IMR-90 (cell line): ENCODE results near the gene CDC14A. TPM values are rescaled to one million over a fixed set of nuclear protein-coding genes. Genes with fewer than 3 reads are reported as not detected.

ENCODE experiments used
- ATAC-seq: fragments of 200-7000 bp; cut with Tn5 transposase; 2 replicates; pipeline ENCODE4 v1.9.1; 2020; ENCODE audit warnings: low read depth, mild to moderate bottlenecking, moderate library complexity
- BruUV-seq: library from RNA; stranded (reverse); fragments of 400-500 nt; replicated peaks from 2 replicates; lab custom pipeline; 2021; lab: Mats Ljungman, UMichigan
- CTCF ChIA-PET: fragments of 300-600 bp; formaldehyde crosslinking; extraction: SDS; loops from one replicate; lab custom pipeline; 2021; ENCODE audit warnings: antibody characterized with exemption; lab: Yijun Ruan, JAX
- POLR2A ChIA-PET: fragments of 300-600 bp; sonication (Branson Sonifier 250); formaldehyde crosslinking; loops from one replicate; lab custom pipeline; 2022; ENCODE audit warnings: antibody characterized with exemption; ENCODE audit not compliant: unreplicated experiment; lab: Charles Lee
- DNase-seq: peaks from one replicate; pipeline ENCODE4 v3.0.0; 2013
- H2AFZ ChIP-seq: replicated peaks from 2 replicates; pipeline ENCODE3; 2013; ENCODE audit warnings: low read length, mild to moderate bottlenecking; ENCODE audit not compliant: poor library complexity
- H2AK5ac ChIP-seq: 2 replicates; pipeline ENCODE4 v1.6.1; 2013; ENCODE audit warnings: low read depth, low read length, inconsistent platforms
- H2AK9ac ChIP-seq: replicated peaks from 2 replicates; pipeline ENCODE3; 2013; ENCODE audit warnings: mild to moderate bottlenecking, low read depth, low read length, moderate library complexity; ENCODE audit not compliant: poor library complexity
- H2BK120ac ChIP-seq: 2 replicates; pipeline ENCODE4 v1.6.1; 2013; ENCODE audit warnings: low read depth, low read length, inconsistent platforms
- H2BK15ac ChIP-seq: 3 replicates; pipeline ENCODE4 v1.6.1; 2013; ENCODE audit warnings: low read depth, low read length, inconsistent platforms
- H2BK20ac ChIP-seq: 2 replicates; pipeline ENCODE4 v1.6.1; 2013; ENCODE audit warnings: low read depth, mild to moderate bottlenecking, inconsistent platforms, low read length, moderate library complexity
- H2BK5ac ChIP-seq: 2 replicates; pipeline ENCODE4 v1.6.1; 2013; ENCODE audit warnings: mild to moderate bottlenecking, low read depth, low read length, inconsistent platforms; ENCODE audit not compliant: poor library complexity, severe bottlenecking
- H3K14ac ChIP-seq: replicated peaks from 2 replicates; pipeline ENCODE4 v1.6.1; 2013; ENCODE audit warnings: low read depth, low read length, inconsistent platforms
- H3K18ac ChIP-seq: 2 replicates; pipeline ENCODE4 v1.6.1; 2013; ENCODE audit warnings: low read depth, low read length, control low read depth
- H3K23ac ChIP-seq: 2 replicates; pipeline ENCODE4 v1.6.1; 2013; ENCODE audit warnings: low read depth, low read length, inconsistent platforms
- H3K27ac ChIP-seq: 2 replicates; pipeline ENCODE4 v1.5.1; 2013; ENCODE audit warnings: mild to moderate bottlenecking, control low read depth, low read length; ENCODE audit not compliant: insufficient read depth
- H3K27me3 ChIP-seq: 2 replicates; pipeline ENCODE4 v1.6.1; 2013; ENCODE audit warnings: low read length; ENCODE audit not compliant: control insufficient read depth, insufficient read depth
- H3K36me3 ChIP-seq: 2 replicates; pipeline ENCODE4 v1.6.1; 2013; ENCODE audit warnings: low read length, mixed read lengths; ENCODE audit not compliant: control insufficient read depth, insufficient read depth
- H3K4ac ChIP-seq: 2 replicates; pipeline ENCODE4 v1.6.1; 2013; ENCODE audit warnings: low read depth, low read length, inconsistent platforms
- H3K4me1 ChIP-seq: 2 replicates; pipeline ENCODE4 v1.6.1; 2013; ENCODE audit warnings: low read length, mixed read lengths; ENCODE audit not compliant: control insufficient read depth, insufficient read depth
- H3K4me2 ChIP-seq: 2 replicates; pipeline ENCODE4 v1.6.1; 2013; ENCODE audit warnings: low read depth, mild to moderate bottlenecking, control low read depth, low read length, moderate library complexity
- H3K4me3 ChIP-seq: 2 replicates; pipeline ENCODE4 v1.5.1; 2013; ENCODE audit warnings: low read depth, mild to moderate bottlenecking, control low read depth, low read length, moderate library complexity; ENCODE audit not compliant: insufficient read depth
- H3K56ac ChIP-seq: 2 replicates; pipeline ENCODE4 v1.6.1; 2013; ENCODE audit warnings: low read length, inconsistent platforms; ENCODE audit not compliant: insufficient read depth; ENCODE audit errors: extremely low read depth
- H3K79me1 ChIP-seq, 2 experiments: 2 replicates each; pipeline ENCODE4 v1.6.1; 2013; ENCODE audit warnings: low read length in 2 of 2, inconsistent platforms in 1 of 2, low read depth in 1 of 2
- H3K9ac ChIP-seq: 2 replicates; pipeline ENCODE4 v1.6.1; 2013; ENCODE audit warnings: low read depth, low read length, control low read depth
- H3K9me1 ChIP-seq: 2 replicates; pipeline ENCODE4 v1.6.1; 2013; ENCODE audit warnings: low read length, inconsistent platforms; ENCODE audit not compliant: insufficient read depth
- H3K9me3 ChIP-seq: 2 replicates; pipeline ENCODE4 v1.6.1; 2013; ENCODE audit warnings: low read length; ENCODE audit not compliant: control insufficient read depth, insufficient read depth
- H4K20me1 ChIP-seq: 2 replicates; pipeline ENCODE4 v1.6.1; 2013; ENCODE audit warnings: low read length, inconsistent platforms; ENCODE audit not compliant: insufficient read depth
- H4K5ac ChIP-seq: 2 replicates; pipeline ENCODE4 v1.6.1; 2013; ENCODE audit warnings: mild to moderate bottlenecking, low read depth, low read length, control low read depth
- H4K8ac ChIP-seq, 2 experiments: 2 replicates each; pipeline ENCODE4 v1.6.1; 2013; ENCODE audit warnings: low read depth in 2 of 2, low read length in 2 of 2, control low read depth in 1 of 2, inconsistent platforms in 1 of 2
- H4K91ac ChIP-seq: 2 replicates; pipeline ENCODE4 v1.6.1; 2013; ENCODE audit warnings: low read depth, low read length, inconsistent platforms; ENCODE audit not compliant: insufficient read depth
- BHLHE40 ChIP-seq: fragments of 150-350 bp; IDR thresholded peaks from 2 replicates; pipeline ENCODE4 v1.6.1; 2016; ENCODE audit warnings: mild to moderate bottlenecking, low read depth, low read length
- CEBPB ChIP-seq: IDR thresholded peaks from 2 replicates; pipeline ENCODE4 v1.6.1; 2012; ENCODE audit warnings: low read depth, low read length, improper control_type of control experiment
- CHD1 ChIP-seq: IDR thresholded peaks from 2 replicates; pipeline ENCODE4 v1.6.1; 2012; ENCODE audit warnings: low read depth, low read length, improper control_type of control experiment
- FOS ChIP-seq: fragments of 150-350 bp; IDR thresholded peaks from 2 replicates; pipeline ENCODE4 v1.6.1; 2016; ENCODE audit warnings: low read depth, low read length
- MAFK ChIP-seq: IDR thresholded peaks from 2 replicates; pipeline ENCODE4 v1.6.1; 2012; ENCODE audit warnings: low read depth, low read length, improper control_type of control experiment
- MAZ ChIP-seq: IDR thresholded peaks from 2 replicates; pipeline ENCODE4 v1.6.1; 2012; ENCODE audit warnings: low read depth, mild to moderate bottlenecking, low read length, improper control_type of control experiment, moderate library complexity, borderline replicate concordance
- NFE2L2 ChIP-seq: fragments of 150-350 bp; IDR thresholded peaks from 2 replicates; pipeline ENCODE4 v1.6.1; 2016; ENCODE audit warnings: low read depth, mild to moderate bottlenecking, low read length
- POLR2A ChIP-seq: IDR thresholded peaks from 2 replicates; pipeline ENCODE4 v1.6.1; 2012; ENCODE audit warnings: mild to moderate bottlenecking, low read depth, low read length
- RCOR1 ChIP-seq: IDR thresholded peaks from 2 replicates; pipeline ENCODE4 v1.6.1; 2012; ENCODE audit warnings: mild to moderate bottlenecking, low read length, improper control_type of control experiment; ENCODE audit not compliant: insufficient replicate concordance
- RFX5 ChIP-seq: IDR thresholded peaks from 2 replicates; pipeline ENCODE4 v1.8.0; 2012; ENCODE audit warnings: low read depth, mild to moderate bottlenecking, low read length, moderate library complexity
- SMC3 ChIP-seq: fragments of 150-350 bp; IDR thresholded peaks from 2 replicates; pipeline ENCODE4 v1.6.1; 2016; ENCODE audit warnings: low read depth, mild to moderate bottlenecking, antibody characterized with exemption, low read length, moderate library complexity
- USF2 ChIP-seq: fragments of 150-350 bp; IDR thresholded peaks from 2 replicates; pipeline ENCODE4 v1.6.1; 2017; ENCODE audit warnings: mild to moderate bottlenecking, antibody characterized with exemption, low read length, low read depth
- dilution Hi-C: fragments of 300-500 bp; cut with HindIII; formaldehyde crosslinking; loops from one replicate; pipeline ENCODE4 v1.14.3; 2018; ENCODE audit warnings: low sequenced_read_pairs; ENCODE audit not compliant: unreplicated experiment
- in situ Hi-C: fragments of 300-500 bp; cut with MboI; formaldehyde crosslinking; loops from 3 replicates; pipeline ENCODE4 v1.14.3; 2019; ENCODE audit warnings: low sequenced_read_pairs, inconsistent platforms, mixed read lengths
- intact Hi-C: fragments of 100-400 bp; cut with micrococcal nuclease; formaldehyde crosslinking; loops from 2 replicates; pipeline ENCODE4 v1.10.0; 2022
- polyA plus RNA-seq, 3 experiments: library from polyadenylated mRNA; depleted of rRNA; stranded (reverse); fragments of >200 nt; gene quantifications; 2 replicates each; pipeline ENCODE4 v1.2.3, GENCODE V29; 2012; ENCODE audit warnings: low replicate concordance in 1 of 3
- total RNA-seq: library from RNA; depleted of rRNA; stranded (reverse); fragments of >200 nt; gene quantifications from 2 replicates; pipeline ENCODE4 v1.2.3, GENCODE V29; 2012
- TF ChIP-seq, protein P1 (sequence below): conservative IDR thresholded peaks from 2 replicates; pipeline ENCODE4 v1.5.1; 2012; ENCODE audit warnings: mild to moderate bottlenecking, low read depth, low read length, improper control_type of control experiment
- TF ChIP-seq, protein P2 (sequence below): fragments of 150-350 bp; IDR thresholded peaks from 2 replicates; pipeline ENCODE4 v1.6.1; 2016; ENCODE audit warnings: low read depth, mild to moderate bottlenecking, low read length, moderate library complexity, borderline replicate concordance

Gene CDC14A
- total and polyA plus RNA-seq, 2 of the 4 experiments (the other 2 are of a cell fraction): 1.7 to 3.0 TPM

DNA sequence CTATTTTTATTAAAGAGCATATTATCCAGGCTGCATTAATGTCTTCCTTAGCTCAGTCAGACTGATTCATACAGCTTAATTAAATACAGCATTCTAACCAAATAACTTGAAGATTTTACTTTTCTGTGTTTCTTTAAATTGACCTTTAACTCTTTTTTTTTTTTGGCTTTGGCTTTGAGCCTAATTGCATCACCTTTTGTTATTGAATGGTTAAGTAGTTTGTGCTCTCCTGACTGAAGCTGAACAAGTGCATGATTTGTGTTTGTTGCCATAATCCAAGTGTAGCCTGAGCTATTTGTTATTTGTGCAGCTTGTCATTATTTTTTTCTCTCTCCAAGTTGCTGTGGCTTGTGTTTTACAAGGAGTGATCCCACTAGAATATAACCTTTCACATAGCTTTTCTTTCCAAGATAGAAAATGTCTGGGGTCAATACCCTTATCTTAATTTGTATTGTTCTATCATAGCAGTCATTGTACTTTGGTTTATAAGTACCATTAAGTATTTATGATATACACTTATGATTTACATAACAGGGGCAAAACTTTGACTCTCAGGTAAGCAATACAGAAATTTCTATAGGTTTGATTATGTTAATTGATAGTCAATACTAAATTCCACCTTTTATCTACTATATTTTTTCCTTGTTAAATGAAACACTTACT lies 31.6 kb downstream of the CDC14A start:
- no peak overlapping the region for H2AK9ac ChIP-seq
- ATAC-seq (no peak), DNase-seq (no peak)
- no TSS peak for BruUV-seq
- H3K36me3 ChIP-seq: no peaks in the 10 kb centered on the region
- in situ Hi-C loops (no loop called here), dilution Hi-C loops (no loop called here), intact Hi-C loops (no loop called here)
- ChIA-PET POLR2A (interaction anchor here (1.1 kb wide), 1 partner anchor 32 kb away, joined by 3 read pairs; the partner anchor contains the start of gene CDC14A), CTCF (interaction anchor here (0.6 kb wide), 2 partner anchors 20 to 348 kb away, joined by 4 to 5 read pairs; no protein-coding TSS in a partner anchor)
- no peak overlapping the region for H4K8ac ChIP-seq
- no peak overlapping the region for H4K91ac ChIP-seq
- peaks cover 14% of the 10 kb centered on the region for H3K9me1 ChIP-seq
- H3K18ac ChIP-seq: no peak overlapping the region
- no peak overlapping the region for H3K4me2 ChIP-seq
- H4K20me1 ChIP-seq: no peaks in the 10 kb centered on the region; the same call in 1 of the 2 replicates
- H2BK120ac ChIP-seq: no peak overlapping the region
- H2BK20ac ChIP-seq: no peak overlapping the region
- no peaks in the 10 kb centered on the region for H3K9me3 ChIP-seq
- H2AFZ ChIP-seq: no peak overlapping the region
- H2BK15ac ChIP-seq: no peak overlapping the region
- H3K27me3 ChIP-seq: no peaks in the 10 kb centered on the region
- H3K27ac ChIP-seq: no peak overlapping the region
- no peak overlapping the region for H3K4me3 ChIP-seq
- H3K79me1 ChIP-seq: peaks cover 0 to 8% of the 10 kb centered on the region in 2 experiments; a peak in 1 of 4 replicates
- H3K9ac ChIP-seq: no peak overlapping the region
- no peak overlapping the region for H2BK5ac ChIP-seq
- H3K14ac ChIP-seq: no peak overlapping the region
- H3K56ac ChIP-seq: no peak overlapping the region
- no peak overlapping the region for H2AK5ac ChIP-seq
- no peak overlapping the region for H4K5ac ChIP-seq
- peaks cover 1% of the 10 kb centered on the region for H3K4me1 ChIP-seq
- TF ChIP-seq NFE2L2: no peak
- TF ChIP-seq USF2: no peak
- TF ChIP-seq RFX5: no peak
- TF ChIP-seq BHLHE40: no peak
- no peak for TF ChIP-seq MAZ
- TF ChIP-seq, protein P1, sequence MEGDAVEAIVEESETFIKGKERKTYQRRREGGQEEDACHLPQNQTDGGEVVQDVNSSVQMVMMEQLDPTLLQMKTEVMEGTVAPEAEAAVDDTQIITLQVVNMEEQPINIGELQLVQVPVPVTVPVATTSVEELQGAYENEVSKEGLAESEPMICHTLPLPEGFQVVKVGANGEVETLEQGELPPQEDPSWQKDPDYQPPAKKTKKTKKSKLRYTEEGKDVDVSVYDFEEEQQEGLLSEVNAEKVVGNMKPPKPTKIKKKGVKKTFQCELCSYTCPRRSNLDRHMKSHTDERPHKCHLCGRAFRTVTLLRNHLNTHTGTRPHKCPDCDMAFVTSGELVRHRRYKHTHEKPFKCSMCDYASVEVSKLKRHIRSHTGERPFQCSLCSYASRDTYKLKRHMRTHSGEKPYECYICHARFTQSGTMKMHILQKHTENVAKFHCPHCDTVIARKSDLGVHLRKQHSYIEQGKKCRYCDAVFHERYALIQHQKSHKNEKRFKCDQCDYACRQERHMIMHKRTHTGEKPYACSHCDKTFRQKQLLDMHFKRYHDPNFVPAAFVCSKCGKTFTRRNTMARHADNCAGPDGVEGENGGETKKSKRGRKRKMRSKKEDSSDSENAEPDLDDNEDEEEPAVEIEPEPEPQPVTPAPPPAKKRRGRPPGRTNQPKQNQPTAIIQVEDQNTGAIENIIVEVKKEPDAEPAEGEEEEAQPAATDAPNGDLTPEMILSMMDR: no peak
- no peak for TF ChIP-seq SMC3
- TF ChIP-seq RCOR1: no peak
- TF ChIP-seq, protein P2, sequence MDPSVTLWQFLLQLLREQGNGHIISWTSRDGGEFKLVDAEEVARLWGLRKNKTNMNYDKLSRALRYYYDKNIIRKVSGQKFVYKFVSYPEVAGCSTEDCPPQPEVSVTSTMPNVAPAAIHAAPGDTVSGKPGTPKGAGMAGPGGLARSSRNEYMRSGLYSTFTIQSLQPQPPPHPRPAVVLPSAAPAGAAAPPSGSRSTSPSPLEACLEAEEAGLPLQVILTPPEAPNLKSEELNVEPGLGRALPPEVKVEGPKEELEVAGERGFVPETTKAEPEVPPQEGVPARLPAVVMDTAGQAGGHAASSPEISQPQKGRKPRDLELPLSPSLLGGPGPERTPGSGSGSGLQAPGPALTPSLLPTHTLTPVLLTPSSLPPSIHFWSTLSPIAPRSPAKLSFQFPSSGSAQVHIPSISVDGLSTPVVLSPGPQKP: no peak
- TF ChIP-seq FOS: no peak
- no peak for TF ChIP-seq CEBPB
- no peak for TF ChIP-seq MAFK
- TF ChIP-seq POLR2A: no peak
- TF ChIP-seq CHD1: no peak
- H3K23ac ChIP-seq: no peak overlapping the region
- no peak overlapping the region for H3K4ac ChIP-seq
